Activated T-cell treated with anti-CD3 and anti-CD28 coated beads for 24 hours (primary cell): ENCODE data around the gene S100A5.
"Not testable (repeated sequence)": the region's sequence is repeated elsewhere in the genome, so short reads cannot be mapped to it uniquely, and the experiment has no call there.

Experiments used
- DNase-seq: peaks from one replicate; pipeline ENCODE4 v3.0.0-alpha.2; 2020; ENCODE audit warnings: low read depth

S100A5 gene

GRCh38 chr1:153532769-153533599 lies 7.8 kb downstream of the S100A5 start:
- peak; percentile 67 for DNase-seq

GRCh38 chr1:153532181-153532580 lies 8.6 kb downstream of the S100A5 start:
- DNase-seq = no peak

GRCh38 chr1:153531638-153532037 lies 9.1 kb downstream of the S100A5 start:
- no peak for DNase-seq

GRCh38 chr1:153527683-153528040 lies 13.1 kb downstream of the S100A5 start:
- no peak for DNase-seq

- no peak for DNase-seq
Measured at GRCh38 chr1:153527023-153527682, 13.6 kb downstream of the S100A5 start.

- DNase-seq = no peak
Measured at GRCh38 chr1:153526132-153526543, 14.6 kb downstream of the S100A5 start.

- DNase-seq = no peak
Measured at GRCh38 chr1:153525088-153525728, 15.5 kb downstream of the S100A5 start.

GRCh38 chr1:153522353-153523048 lies 18.2 kb downstream of the S100A5 start:
- not testable (repeated sequence) for DNase-seq

GRCh38 chr1:153521808-153522207 lies 18.9 kb downstream of the S100A5 start:
- not testable (repeated sequence) for DNase-seq

GRCh38 chr1:153520818-153521476 lies 19.8 kb downstream of the S100A5 start:
- DNase-seq = no peak

GRCh38 chr1:153520137-153520691 lies 20.5 kb downstream of the S100A5 start:
- DNase-seq = not testable (repeated sequence)

- no peak for DNase-seq
Measured at GRCh38 chr1:153519242-153519641, 21.5 kb downstream of the S100A5 start.

GRCh38 chr1:153515504-153516394 lies 25.0 kb downstream of the S100A5 start:
- no peak for DNase-seq

- DNase-seq = no peak
Measured at GRCh38 chr1:153513666-153514065, 27.1 kb downstream of the S100A5 start.

GRCh38 chr1:153513023-153513422 lies 27.7 kb downstream of the S100A5 start:
- no peak for DNase-seq

GRCh38 chr1:153510984-153511410 lies 29.7 kb downstream of the S100A5 start:
- peak; percentile 72 for DNase-seq

- peak; percentile 60 for DNase-seq
Measured at GRCh38 chr1:153509729-153510354, 30.9 kb downstream of the S100A5 start.

- DNase-seq = no peak
Measured at GRCh38 chr1:153509036-153509435, 31.7 kb downstream of the S100A5 start.

- no peak for DNase-seq
Measured at GRCh38 chr1:153507926-153508583, 32.7 kb downstream of the S100A5 start.
